GM12864 (cell line): ENCODE measurements around the gene LBH.

Source experiments
- DNase-seq: peaks from one replicate; pipeline ENCODE4 v3.0.0-alpha.2; 2011; ENCODE audit warnings: low read depth
- H3K4me3 ChIP-seq: 2 replicates; pipeline ENCODE4 v1.5.1; 2011; ENCODE audit warnings: mild to moderate bottlenecking, low read depth, low read length, control low read depth
- TF ChIP-seq, protein P1 (sequence below): IDR thresholded peaks from 2 replicates; pipeline ENCODE4 v1.5.1; 2011; ENCODE audit warnings: low read depth, mild to moderate bottlenecking, moderate library complexity, low read length, control low read depth, inconsistent platforms; ENCODE audit errors: missing control alignments

Gene LBH

DNA sequence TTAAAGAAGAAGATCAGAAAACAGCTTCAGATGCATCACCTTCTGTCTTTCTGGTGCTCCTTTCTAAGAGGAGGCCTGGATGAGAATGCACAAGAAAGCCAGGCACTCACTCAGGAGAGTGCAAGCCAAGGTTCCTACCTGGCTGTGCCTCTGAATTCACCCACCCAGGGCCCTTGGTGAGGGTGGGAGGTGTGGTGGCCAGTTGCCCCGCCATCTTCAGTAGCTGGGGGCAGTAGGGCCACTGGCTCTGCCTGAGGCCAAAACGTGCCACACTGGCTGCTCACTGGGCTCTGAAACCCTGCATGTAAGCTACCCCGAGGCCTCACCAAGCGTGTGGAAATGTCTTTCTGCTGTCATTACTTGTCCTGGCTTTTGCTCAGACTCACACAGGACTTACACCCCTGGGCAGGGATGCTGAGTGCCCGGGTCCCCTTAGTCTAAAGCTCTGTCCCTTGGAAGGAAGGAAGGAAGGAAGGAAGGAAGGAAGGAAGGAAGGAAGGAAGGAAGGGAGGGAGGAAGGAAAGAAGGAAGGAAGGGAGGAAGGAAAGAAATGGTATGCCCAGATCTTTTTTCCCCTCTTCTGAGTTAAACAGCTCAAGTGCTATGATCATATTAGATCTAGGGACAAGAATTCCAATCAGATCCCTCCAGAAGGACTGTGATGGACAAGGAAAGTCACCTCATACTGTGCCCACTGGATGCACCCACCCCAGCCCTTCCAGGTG lies 8.5 kb upstream of the LBH start:
- H3K4me3 ChIP-seq: no peak overlapping the region
- TF ChIP-seq, protein P1, sequence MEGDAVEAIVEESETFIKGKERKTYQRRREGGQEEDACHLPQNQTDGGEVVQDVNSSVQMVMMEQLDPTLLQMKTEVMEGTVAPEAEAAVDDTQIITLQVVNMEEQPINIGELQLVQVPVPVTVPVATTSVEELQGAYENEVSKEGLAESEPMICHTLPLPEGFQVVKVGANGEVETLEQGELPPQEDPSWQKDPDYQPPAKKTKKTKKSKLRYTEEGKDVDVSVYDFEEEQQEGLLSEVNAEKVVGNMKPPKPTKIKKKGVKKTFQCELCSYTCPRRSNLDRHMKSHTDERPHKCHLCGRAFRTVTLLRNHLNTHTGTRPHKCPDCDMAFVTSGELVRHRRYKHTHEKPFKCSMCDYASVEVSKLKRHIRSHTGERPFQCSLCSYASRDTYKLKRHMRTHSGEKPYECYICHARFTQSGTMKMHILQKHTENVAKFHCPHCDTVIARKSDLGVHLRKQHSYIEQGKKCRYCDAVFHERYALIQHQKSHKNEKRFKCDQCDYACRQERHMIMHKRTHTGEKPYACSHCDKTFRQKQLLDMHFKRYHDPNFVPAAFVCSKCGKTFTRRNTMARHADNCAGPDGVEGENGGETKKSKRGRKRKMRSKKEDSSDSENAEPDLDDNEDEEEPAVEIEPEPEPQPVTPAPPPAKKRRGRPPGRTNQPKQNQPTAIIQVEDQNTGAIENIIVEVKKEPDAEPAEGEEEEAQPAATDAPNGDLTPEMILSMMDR: no peak
- DNase-seq: no peak

DNA sequence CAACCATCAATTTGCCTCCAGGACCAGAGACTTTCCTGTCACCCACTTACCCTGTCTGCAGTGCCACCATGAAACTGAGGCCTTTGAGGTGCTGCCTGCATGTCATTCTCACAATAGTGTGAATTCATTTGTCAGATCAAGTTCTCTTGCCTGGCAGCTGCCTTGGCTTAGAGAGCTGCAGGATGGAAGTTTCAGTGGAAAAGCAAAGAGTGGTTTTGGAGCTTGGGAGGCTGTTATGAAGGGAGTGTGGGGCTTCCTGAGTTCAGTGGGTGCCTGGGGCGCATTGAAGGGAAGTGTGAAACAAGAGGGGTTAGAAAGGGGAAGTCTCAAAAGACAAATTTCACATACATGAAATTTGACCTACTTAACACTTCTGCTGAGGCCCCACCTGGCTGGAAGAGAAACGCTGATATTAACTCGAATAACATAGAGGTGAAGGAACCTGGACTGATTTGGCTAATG lies 7.9 kb upstream of the LBH start:
- no peak for DNase-seq
- TF ChIP-seq, protein P1: no peak

DNA sequence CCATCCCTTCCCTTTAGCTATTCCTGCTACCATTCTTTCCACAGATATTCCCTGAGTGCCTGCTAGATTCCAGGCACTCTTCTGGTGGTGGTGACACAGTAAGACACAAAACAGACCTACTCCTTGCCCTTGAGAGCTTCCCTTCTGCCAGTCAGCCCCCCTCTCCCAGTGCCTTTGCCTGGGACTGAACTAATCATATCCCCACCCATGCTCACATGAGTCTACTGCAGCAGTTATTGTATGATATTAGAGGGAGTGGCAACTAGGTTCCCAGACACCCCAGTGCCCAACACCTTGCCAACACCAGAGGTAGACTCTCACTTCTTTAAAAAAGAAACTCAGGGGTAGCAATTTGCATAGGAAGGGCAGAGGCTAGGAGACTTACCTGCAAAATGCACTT lies 7.2 kb upstream of the LBH start:
- DNase-seq: no peak

More for the DNA sequence above, 7.9 kb upstream of the LBH start:
- no peak overlapping the region for H3K4me3 ChIP-seq

DNA sequence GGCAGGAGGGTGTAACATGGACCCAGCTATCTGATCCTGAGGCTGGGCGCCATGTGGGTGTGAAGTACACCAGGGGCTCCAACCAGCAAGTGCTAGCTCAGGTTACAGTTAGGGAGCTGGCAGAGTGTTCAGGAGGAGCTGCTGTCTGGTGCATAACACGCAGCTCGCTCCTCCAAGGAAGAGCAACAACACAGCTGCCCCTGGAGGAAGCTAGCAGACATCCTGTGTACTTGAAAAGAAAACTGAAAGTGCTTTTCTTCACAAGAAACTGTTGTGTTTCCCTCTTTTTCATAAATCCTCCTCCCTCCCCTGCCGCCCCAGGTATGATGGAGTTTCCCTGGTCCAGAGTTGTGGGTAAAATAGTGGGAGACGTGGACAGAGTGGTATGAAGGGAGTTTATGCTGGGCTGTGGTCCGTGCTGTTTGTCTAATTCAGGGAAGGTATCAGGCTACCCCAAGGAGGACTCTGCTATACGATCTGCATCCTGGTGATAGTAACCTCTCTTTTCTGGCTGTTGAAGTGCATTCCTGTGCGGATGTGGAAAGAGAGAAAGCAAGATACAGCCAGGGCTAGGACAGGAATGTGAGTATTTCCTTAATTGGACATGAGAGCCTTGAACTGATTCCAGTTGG lies 6.1 kb upstream of the LBH start:
- no peak for DNase-seq
- peak overlapping the region; percentile 49 for H3K4me3 ChIP-seq
- TF ChIP-seq, protein P1: peak; percentile 13

More for the DNA sequence above, 7.2 kb upstream of the LBH start:
- H3K4me3 ChIP-seq: no peak overlapping the region
- TF ChIP-seq, protein P1: no peak

DNA sequence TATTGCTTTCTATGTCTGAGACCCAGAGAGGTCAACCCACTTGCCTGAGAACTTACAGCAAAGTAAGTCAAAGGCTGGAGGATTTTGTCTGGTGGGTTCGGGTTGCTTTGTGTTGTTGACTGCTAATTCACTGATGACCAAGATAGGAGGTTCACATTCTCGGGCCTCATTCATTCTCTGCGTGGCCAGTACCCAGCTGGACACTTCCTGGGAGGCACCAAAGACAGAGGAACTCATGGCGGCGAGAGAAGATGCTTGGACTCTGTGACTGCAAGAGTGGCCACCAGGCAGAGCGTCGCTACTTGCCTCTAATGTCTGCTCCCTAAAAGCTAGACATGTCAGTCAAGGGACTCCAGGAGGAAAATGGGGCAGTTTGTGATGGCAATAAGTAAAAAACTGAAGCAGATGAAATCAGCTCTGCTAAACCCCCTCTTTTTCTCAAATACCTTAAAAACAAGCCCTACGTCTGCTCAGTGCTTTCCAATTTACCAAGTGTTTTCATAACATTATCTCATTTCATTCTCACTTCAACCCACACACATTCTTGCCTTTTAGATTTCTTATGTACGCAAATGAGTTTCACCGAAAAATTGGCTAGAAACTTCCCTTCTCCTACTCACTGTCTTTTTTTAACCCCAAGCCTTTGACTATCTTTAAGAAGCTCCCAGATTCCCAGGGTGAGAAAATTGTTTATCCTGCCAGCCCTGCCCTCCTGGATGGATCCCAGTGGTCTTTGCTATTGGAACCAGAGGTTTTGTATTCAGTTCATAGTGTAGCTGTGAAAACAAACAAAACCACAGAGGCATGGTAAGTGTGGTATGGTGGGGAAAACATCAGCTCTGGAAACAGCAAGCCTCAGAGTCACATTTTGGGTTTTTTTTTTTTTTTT lies 4.9 kb upstream of the LBH start:
- DNase-seq: no peak

DNA sequence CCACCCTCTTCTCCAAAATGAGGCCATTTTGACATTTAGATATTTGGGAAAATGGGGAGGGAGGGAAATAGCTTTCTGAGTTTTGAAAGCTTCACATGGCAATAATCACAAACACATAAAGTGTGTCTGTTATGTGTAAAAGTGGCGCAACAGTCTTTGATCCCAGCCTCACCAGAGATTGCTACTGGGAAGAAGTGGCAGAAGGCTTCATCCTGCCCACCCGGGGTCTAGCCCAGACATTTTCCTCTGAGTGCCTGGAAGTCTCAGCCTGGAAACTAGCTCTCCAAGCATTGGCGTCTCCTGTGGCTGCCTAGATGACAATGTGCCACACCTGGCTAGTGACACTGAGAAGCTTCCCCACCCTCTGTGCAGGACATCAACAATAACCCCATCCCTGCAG lies 1.7 kb upstream of the LBH start:
- TF ChIP-seq, protein P1: no peak
- DNase-seq: no peak

More for the DNA sequence above, 4.9 kb upstream of the LBH start:
- TF ChIP-seq, protein P1: no peak
- no peak overlapping the region for H3K4me3 ChIP-seq

More for the DNA sequence above, 1.7 kb upstream of the LBH start:
- no peak overlapping the region for H3K4me3 ChIP-seq
